A549 (cell line): ENCODE measurements around the gene TAAR8.

Experiments
- CBX2 ChIP-seq: fragments of 200-600 bp; sonication (generic); IDR thresholded peaks from 2 replicates; pipeline ENCODE4 v1.6.1; 2016; ENCODE audit warnings: low read depth, mild to moderate bottlenecking, borderline replicate concordance
- CEBPB ChIP-seq, 2 experiments: fragments of >200 bp in 1 of 2; sonication (Bioruptor Twin) in 1 of 2; formaldehyde crosslinking in 1 of 2; IDR thresholded peaks; 2 replicates each; pipeline ENCODE4 v1.6.1; 2012 to 2016
- CHD2 ChIP-seq: fragments of 150-350 bp; IDR thresholded peaks from 2 replicates; pipeline ENCODE4 v1.6.1; 2014; ENCODE audit warnings: low read length; ENCODE audit not compliant: partially characterized antibody
- FOSB ChIP-seq: fragments of 250-450 bp; sonication (Bioruptor Pico); IDR thresholded peaks from 2 replicates; pipeline ENCODE4 v1.5.0; 2020; ENCODE audit warnings: mild to moderate bottlenecking, moderate library complexity
- HDAC2 ChIP-seq: fragments of 200-600 bp; sonication (generic); IDR thresholded peaks from 2 replicates; pipeline ENCODE4 v1.6.1; 2016
- MAFK ChIP-seq: fragments of 450-650 bp; IDR thresholded peaks from 2 replicates; pipeline ENCODE4 v1.6.1; 2014; ENCODE audit not compliant: partially characterized antibody
- POLR2A ChIP-seq: IDR thresholded peaks from 2 replicates; pipeline ENCODE4 v1.6.1; 2012; ENCODE audit warnings: mild to moderate bottlenecking, low read length
- ZFP36 ChIP-seq: fragments of 450-650 bp; IDR thresholded peaks from 2 replicates; pipeline ENCODE4 v1.6.1; 2014; ENCODE audit warnings: borderline replicate concordance; ENCODE audit not compliant: partially characterized antibody
- TF ChIP-seq, protein P1 (sequence below): fragments of >200 bp; sonication (Bioruptor Twin); formaldehyde crosslinking; IDR thresholded peaks from 3 replicates; pipeline ENCODE4 v1.5.1; 2016

DNA sequence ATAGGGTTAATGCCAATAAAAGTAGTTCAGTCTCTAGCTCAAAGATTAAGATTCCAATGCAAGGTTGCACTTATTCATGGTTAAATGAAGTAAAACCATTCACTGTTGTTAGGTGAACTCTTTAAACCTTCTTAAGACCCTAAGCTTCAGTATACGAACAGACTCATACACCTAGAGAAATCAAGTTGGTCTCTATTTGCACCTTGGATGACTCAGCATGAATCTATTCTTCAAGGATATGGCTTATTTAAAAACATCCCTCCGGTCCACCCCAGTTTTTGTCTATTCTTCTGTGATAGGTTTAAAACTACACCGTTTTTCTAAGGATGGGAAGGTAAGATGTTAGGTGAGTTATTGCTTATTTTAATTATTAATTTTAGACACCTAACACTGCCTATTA is 15.3 kb upstream of the TAAR8 start:
- TF ChIP-seq, protein P1, sequence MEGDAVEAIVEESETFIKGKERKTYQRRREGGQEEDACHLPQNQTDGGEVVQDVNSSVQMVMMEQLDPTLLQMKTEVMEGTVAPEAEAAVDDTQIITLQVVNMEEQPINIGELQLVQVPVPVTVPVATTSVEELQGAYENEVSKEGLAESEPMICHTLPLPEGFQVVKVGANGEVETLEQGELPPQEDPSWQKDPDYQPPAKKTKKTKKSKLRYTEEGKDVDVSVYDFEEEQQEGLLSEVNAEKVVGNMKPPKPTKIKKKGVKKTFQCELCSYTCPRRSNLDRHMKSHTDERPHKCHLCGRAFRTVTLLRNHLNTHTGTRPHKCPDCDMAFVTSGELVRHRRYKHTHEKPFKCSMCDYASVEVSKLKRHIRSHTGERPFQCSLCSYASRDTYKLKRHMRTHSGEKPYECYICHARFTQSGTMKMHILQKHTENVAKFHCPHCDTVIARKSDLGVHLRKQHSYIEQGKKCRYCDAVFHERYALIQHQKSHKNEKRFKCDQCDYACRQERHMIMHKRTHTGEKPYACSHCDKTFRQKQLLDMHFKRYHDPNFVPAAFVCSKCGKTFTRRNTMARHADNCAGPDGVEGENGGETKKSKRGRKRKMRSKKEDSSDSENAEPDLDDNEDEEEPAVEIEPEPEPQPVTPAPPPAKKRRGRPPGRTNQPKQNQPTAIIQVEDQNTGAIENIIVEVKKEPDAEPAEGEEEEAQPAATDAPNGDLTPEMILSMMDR = no peak
- TF ChIP-seq ZFP36 = no peak
- no peak for TF ChIP-seq MAFK
- TF ChIP-seq HDAC2 = no peak
- TF ChIP-seq CHD2 = no peak
- no peak for TF ChIP-seq CEBPB (IDR thresholded peaks at IDR 0.05)
- no peak for TF ChIP-seq CBX2
- no peak for TF ChIP-seq FOSB (CRISPR knock-in tag)
- no peak for TF ChIP-seq POLR2A
